Vagina (tissue), 2 donors: ENCODE measurements around the gene TRIM36. TPM values are rescaled to one million over a fixed set of nuclear protein-coding genes. Genes with fewer than 3 reads are reported as not detected.

ENCODE experiments used
- DNase-seq, 2 donors: peaks; one replicate each; pipeline ENCODE4 v3.0.0-alpha.2; 2017; ENCODE audit errors: extremely low spot score in 2 of 2
- H3K27ac ChIP-seq: fragments of 200-600 bp; sonication (generic); one replicate; pipeline ENCODE4 v1.5.1; 2019
- H3K27me3 ChIP-seq: fragments of 200-600 bp; sonication (generic); one replicate; pipeline ENCODE4 v1.5.1; 2019
- H3K36me3 ChIP-seq, 2 donors: fragments of 200-600 bp; sonication (generic); one replicate each; pipeline ENCODE4 v1.5.1; 2017 to 2019
- H3K4me1 ChIP-seq: fragments of 200-600 bp; sonication (generic); one replicate; pipeline ENCODE4 v1.5.1; 2019
- H3K4me3 ChIP-seq, 2 donors: fragments of 200-600 bp; sonication (generic); 1 replicate in 1 of 2; 2 replicates in 1 of 2; pipeline ENCODE4 v1.5.1; 2016 to 2019
- H3K9me3 ChIP-seq: fragments of 200-600 bp; sonication (generic); one replicate; pipeline ENCODE4 v1.5.1; 2019
- CTCF ChIP-seq, 3 experiments: fragments of 450-650 bp in 2 of 3; fragments of 200-600 bp in 1 of 3; sonication (generic) in 1 of 3; IDR thresholded peaks; one replicate each; pipeline ENCODE4 v1.5.1; 2017 to 2019; ENCODE audit warnings: antibody characterized with exemption in 3 of 3, mild to moderate bottlenecking in 2 of 3, moderate library complexity in 2 of 3
- POLR2A ChIP-seq, 2 donors: fragments of 450-650 bp; IDR thresholded peaks; one replicate each; pipeline ENCODE4 v1.6.1; 2017; ENCODE audit warnings: antibody characterized with exemption in 2 of 2, mild to moderate bottlenecking in 2 of 2, moderate library complexity in 2 of 2
- POLR2AphosphoS5 ChIP-seq, 2 donors: sonication (generic); formaldehyde crosslinking; IDR thresholded peaks; one replicate each; pipeline ENCODE4 v1.9.0; 2017; ENCODE audit warnings: antibody characterized with exemption in 2 of 2, mild to moderate bottlenecking in 2 of 2, low read depth in 1 of 2; ENCODE audit not compliant: insufficient read depth in 1 of 2
- intact Hi-C: fragments of 100-400 bp; cut with DNase I; formaldehyde crosslinking; loops from one replicate; pipeline ENCODE4 v1.15.1; 2023
- total RNA-seq: library from RNA; depleted of rRNA; stranded (reverse); fragments of >200 nt; gene quantifications from one replicate; pipeline ENCODE4 v1.2.3, GENCODE V29; 2016

TRIM36 gene
- total RNA-seq, 1 donor from 2014 or later: 2.2 TPM

- no peak overlapping the region for H3K4me3 ChIP-seq
- TF ChIP-seq POLR2AphosphoS5 (IDR thresholded peaks at IDR 0.05; ENCODE audit: insufficient read depth in 1 of 2, low read depth in 1 of 2) (no peak), POLR2A (IDR thresholded peaks at IDR 0.05) (no peak)
- no peaks in the 10 kb centered on the region for H3K36me3 ChIP-seq
- no peak for DNase-seq
- H3K4me1 ChIP-seq: no peaks in the 10 kb centered on the region
- no peak overlapping the region for H3K27ac ChIP-seq
- intact Hi-C loops: no loop called here
- no peaks in the 10 kb centered on the region for H3K9me3 ChIP-seq
- no peaks in the 10 kb centered on the region for H3K27me3 ChIP-seq
These were observed 43.4 kb downstream of the TRIM36 start for GRCh38 chr5:115126303-115126702.

- H3K4me1 ChIP-seq: no peaks in the 10 kb centered on the region
- no peaks in the 10 kb centered on the region for H3K9me3 ChIP-seq
- intact Hi-C loops: no loop called here
- TF ChIP-seq POLR2AphosphoS5 (IDR thresholded peaks at IDR 0.05; ENCODE audit: insufficient read depth in 1 of 2, low read depth in 1 of 2) (no peak), POLR2A (IDR thresholded peaks at IDR 0.05) (no peak), CTCF (IDR thresholded peaks at IDR 0.05) (no peak)
- no peak overlapping the region for H3K4me3 ChIP-seq
- H3K36me3 ChIP-seq: no peaks in the 10 kb centered on the region
- DNase-seq: no peak
- H3K27ac ChIP-seq: no peak overlapping the region
- H3K27me3 ChIP-seq: no peaks in the 10 kb centered on the region
These were observed 45.0 kb downstream of the TRIM36 start for GRCh38 chr5:115124741-115125140.

DNA sequence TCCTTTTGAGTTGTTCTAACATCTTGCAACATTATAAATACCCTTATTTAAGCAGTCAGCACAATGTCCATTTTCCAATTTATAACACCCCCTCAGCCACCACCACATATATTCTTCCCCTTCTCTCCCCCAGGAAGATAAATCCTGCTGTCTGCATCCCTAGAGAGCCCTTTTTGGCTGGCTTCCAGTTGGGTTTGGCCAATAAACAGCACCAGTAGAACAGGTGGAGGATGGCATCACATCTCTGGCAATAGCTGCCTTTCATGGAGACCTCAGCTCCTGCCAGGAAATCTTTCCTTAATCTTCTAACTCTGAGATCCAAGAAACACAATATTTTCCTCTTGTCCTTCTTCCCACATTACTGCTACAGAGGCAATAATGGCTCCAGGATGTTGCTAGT lies 53.7 kb downstream of the TRIM36 start:
- Histone ChIP-seq H3K4me3 (no peak overlapping the region), H3K4me1 (no peaks in the 10 kb centered on the region), H3K9me3 (no peaks in the 10 kb centered on the region), H3K27ac (no peak overlapping the region), H3K27me3 (no peaks in the 10 kb centered on the region), H3K36me3 (no peaks in the 10 kb centered on the region)
- intact Hi-C loops: no loop called here
- no peak for TF ChIP-seq CTCF (IDR thresholded peaks at IDR 0.05)
- no peak for TF ChIP-seq POLR2AphosphoS5 (IDR thresholded peaks at IDR 0.05; ENCODE audit: insufficient read depth in 1 of 2, low read depth in 1 of 2)
- DNase-seq: no peak

DNA sequence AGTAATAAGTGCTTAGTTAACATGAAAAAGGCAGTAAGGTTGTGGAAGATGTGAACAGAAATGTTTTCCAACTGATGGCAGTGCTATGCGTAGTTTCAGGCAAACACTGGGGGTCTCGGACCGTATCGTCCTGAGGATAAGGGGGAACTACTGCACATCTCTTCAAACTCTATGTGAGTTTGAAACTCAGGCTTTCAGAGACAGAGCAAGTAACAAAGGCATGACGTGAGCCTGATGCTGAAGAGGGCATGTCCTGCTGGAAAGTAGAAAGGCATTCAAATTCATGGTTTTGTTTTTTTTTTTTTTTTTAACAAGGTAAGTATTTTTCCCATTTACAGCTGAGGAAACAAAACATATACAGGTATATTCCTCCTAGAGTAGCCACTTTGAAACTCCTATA lies 59.9 kb downstream of the TRIM36 start:
- TF ChIP-seq POLR2AphosphoS5 (IDR thresholded peaks at IDR 0.05; ENCODE audit: insufficient read depth in 1 of 2, low read depth in 1 of 2) (no peak), CTCF (IDR thresholded peaks at IDR 0.05) (no peak), POLR2A (IDR thresholded peaks at IDR 0.05) (no peak)
- H3K27ac ChIP-seq: no peak overlapping the region
- no peaks in the 10 kb centered on the region for H3K27me3 ChIP-seq
- H3K9me3 ChIP-seq: no peaks in the 10 kb centered on the region
- H3K4me1 ChIP-seq: no peaks in the 10 kb centered on the region
- no peaks in the 10 kb centered on the region for H3K36me3 ChIP-seq
- intact Hi-C loops: no loop called here
- no peak for DNase-seq
- H3K4me3 ChIP-seq: no peak overlapping the region

DNA sequence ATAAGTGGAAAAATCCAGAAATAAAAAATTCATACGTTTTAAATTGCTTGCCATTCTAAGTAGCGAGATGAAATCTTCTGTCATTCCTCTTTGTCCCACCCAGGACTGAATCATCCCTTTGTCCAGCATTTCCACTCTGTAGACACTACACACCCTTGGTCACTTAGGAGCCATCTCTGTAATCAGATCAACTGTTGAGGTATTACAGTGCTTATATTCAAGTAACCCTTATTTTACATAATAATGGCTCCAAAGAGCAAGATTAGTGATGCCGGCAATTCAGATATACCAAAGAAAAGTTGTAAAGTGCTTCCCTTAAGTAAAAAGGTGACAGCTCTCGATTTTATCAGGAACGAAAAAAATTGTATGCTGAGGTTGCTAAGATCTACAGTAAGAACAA lies 60.4 kb downstream of the TRIM36 start:
- no peak for DNase-seq
- no peak overlapping the region for H3K4me3 ChIP-seq
- no peaks in the 10 kb centered on the region for H3K9me3 ChIP-seq
- H3K27ac ChIP-seq: no peak overlapping the region
- TF ChIP-seq CTCF (IDR thresholded peaks at IDR 0.05): no peak
- TF ChIP-seq POLR2AphosphoS5 (IDR thresholded peaks at IDR 0.05; ENCODE audit: insufficient read depth in 1 of 2, low read depth in 1 of 2): no peak
- TF ChIP-seq POLR2A (IDR thresholded peaks at IDR 0.05): no peak
- intact Hi-C loops: no loop called here
- H3K27me3 ChIP-seq: no peaks in the 10 kb centered on the region
- no peaks in the 10 kb centered on the region for H3K36me3 ChIP-seq
- no peaks in the 10 kb centered on the region for H3K4me1 ChIP-seq
